ENCODE results near the gene CCDC81. TPM values are rescaled to one million over a fixed set of nuclear protein-coding genes. Genes with fewer than 3 reads are reported as not detected.
"Not testable (repeated sequence)": the region's sequence is repeated elsewhere in the genome, so short reads cannot be mapped to it uniquely, and the experiment has no call there.

CCDC81 gene
- total RNA-seq, 1 donor from 2014 or later, result 0.40 TPM

DNA sequence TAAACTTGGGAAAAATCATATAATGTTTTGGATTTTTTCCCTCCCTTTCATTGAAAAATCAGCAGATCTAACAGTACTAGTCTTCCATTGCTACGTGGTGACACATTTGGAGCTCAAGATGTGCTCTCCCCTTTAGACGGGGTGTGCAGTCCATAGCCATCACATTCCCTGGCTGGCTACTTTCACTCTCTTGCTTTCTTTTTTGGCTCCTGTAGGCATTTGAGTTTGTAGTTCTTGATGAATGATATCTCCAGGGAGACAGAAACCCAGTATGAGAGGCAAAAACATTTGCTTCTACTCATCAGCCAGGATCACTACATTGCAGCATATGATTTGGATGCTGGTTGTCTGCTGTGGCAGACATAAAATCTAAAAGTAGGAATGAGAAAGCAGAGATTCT is 12.1 kb downstream of the CCDC81 start:
- no peak for DNase-seq (ENCODE audit: low read depth in 2 of 2)

GRCh38 chr11:86388198-86388597 is 13.5 kb downstream of the CCDC81 start:
- peak; percentile 4 to 13 for DNase-seq (ENCODE audit: low read depth in 2 of 2)

GRCh38 chr11:86390487-86390886 is 15.8 kb downstream of the CCDC81 start:
- DNase-seq (ENCODE audit: low read depth in 2 of 2), result peak in 1 of 2 donors; percentile 74

- peak in 1 of 2 donors; percentile 46 for DNase-seq (ENCODE audit: low read depth in 2 of 2)
Observed at GRCh38 chr11:86395061-86395551, 20.4 kb downstream of the CCDC81 start.

DNA sequence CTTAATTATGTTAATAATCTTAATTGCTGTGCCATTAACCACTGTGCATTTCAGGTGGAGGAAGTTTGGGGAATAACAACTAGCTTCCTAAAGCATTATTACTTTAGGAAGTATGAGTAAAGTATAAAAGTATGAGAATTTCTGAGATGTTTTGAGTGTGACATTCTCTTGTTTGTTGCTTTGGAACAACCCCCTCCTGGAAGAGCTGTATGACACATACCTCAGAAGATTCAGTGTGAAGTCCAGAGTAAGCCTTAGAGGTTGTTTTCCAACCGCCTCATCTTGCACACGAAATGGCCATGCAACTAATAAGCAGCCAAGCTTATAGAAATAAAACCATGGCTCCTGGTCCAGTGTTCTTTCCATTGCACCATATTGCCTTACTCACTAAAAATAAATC is 21.7 kb downstream of the CCDC81 start:
- peak in 1 of 2 donors; percentile 75 for DNase-seq (ENCODE audit: low read depth in 2 of 2)

- no peak for DNase-seq (ENCODE audit: low read depth in 2 of 2)
Observed at GRCh38 chr11:86397351-86397750, 22.7 kb downstream of the CCDC81 start.

GRCh38 chr11:86398106-86398505 is 23.4 kb downstream of the CCDC81 start:
- DNase-seq (ENCODE audit: low read depth in 2 of 2), result no peak

DNA sequence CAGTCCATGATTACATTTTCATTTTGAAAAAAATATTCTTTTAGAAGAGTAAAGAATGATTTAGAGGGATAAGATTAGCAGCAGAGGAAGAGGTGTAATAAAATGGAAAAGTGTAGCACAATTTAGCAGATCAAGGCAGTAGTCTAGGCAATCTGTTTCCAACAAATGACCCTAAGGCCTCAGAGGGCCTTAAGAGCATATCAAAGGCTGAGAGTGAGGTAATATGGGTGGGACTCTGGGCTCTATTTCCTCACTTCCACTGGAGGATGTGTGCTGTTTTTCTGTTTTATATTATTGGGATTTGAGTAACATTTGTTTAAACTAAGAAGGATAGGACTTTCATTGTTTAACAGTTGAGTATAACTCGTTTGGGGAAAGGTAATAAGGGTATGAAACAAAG is 28.8 kb downstream of the CCDC81 start:
- DNase-seq (ENCODE audit: low read depth in 2 of 2), result no peak

GRCh38 chr11:86408845-86409244 is 34.2 kb downstream of the CCDC81 start:
- no peak for DNase-seq (ENCODE audit: low read depth in 2 of 2)

GRCh38 chr11:86414032-86414431 is 39.3 kb downstream of the CCDC81 start:
- no peak for DNase-seq (ENCODE audit: low read depth in 2 of 2)

GRCh38 chr11:86415026-86415425 is 40.3 kb downstream of the CCDC81 start:
- no peak for DNase-seq (ENCODE audit: low read depth in 2 of 2)

- DNase-seq (ENCODE audit: low read depth in 2 of 2), result no peak
Observed at GRCh38 chr11:86416494-86416893, 41.8 kb downstream of the CCDC81 start.

GRCh38 chr11:86416951-86417350 is 42.3 kb downstream of the CCDC81 start:
- DNase-seq (ENCODE audit: low read depth in 2 of 2), result not testable (repeated sequence)

DNA sequence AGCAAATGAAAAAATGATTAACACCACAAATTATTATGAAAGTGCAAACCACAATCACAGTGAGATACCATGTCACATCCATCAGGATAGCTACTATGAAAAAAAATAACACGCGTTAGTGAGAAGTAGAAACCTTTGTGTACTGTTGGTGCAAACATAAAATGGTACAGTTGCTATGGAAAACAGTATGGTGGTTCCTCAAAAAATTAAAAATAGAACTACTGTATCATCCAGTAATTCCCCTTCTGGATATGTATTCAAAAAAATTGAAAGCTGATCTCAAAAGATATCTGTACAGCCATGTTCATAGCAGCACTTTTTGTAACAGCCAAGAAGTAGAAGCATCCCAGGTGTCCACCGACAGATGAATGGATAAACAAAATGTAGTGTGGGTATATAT is 43.4 kb downstream of the CCDC81 start:
- DNase-seq (ENCODE audit: low read depth in 2 of 2), result no peak

GRCh38 chr11:86418513-86418912 is 43.8 kb downstream of the CCDC81 start:
- no peak for DNase-seq (ENCODE audit: low read depth in 2 of 2)

DNA sequence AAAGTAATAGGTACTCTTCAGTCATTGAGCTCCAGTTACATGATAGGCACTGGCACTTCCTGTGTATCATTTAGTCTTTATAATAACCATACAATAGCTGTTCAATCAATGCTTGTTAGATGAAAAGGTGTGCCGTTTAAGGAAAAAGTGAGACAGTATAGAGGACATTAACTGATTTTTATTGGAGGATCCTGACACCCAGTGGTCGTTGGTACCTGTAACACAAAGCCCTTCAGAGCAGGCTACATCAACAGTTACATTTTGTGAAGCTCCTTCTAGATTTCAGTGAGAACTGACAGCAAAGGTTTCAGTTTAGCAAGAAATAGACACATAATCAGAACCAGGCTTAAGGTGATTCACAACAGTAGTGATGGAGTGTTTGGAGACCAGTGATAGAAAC is 44.2 kb downstream of the CCDC81 start:
- peak; percentile 30 to 34 for DNase-seq (ENCODE audit: low read depth in 2 of 2)

- no peak for DNase-seq (ENCODE audit: low read depth in 2 of 2)
Observed at GRCh38 chr11:86421946-86422345, 47.3 kb downstream of the CCDC81 start.

GRCh38 chr11:86422371-86422770 is 47.7 kb downstream of the CCDC81 start:
- no peak for DNase-seq (ENCODE audit: low read depth in 2 of 2)

- DNase-seq (ENCODE audit: low read depth in 2 of 2), result not testable (repeated sequence)
Observed at GRCh38 chr11:86423488-86423887, 48.8 kb downstream of the CCDC81 start.

- no peak for DNase-seq (ENCODE audit: low read depth in 2 of 2)
Observed at GRCh38 chr11:86427441-86427840, 52.8 kb downstream of the CCDC81 start.

GRCh38 chr11:86431258-86431657 is 56.6 kb downstream of the CCDC81 start:
- DNase-seq (ENCODE audit: low read depth in 2 of 2), result no peak

DNA sequence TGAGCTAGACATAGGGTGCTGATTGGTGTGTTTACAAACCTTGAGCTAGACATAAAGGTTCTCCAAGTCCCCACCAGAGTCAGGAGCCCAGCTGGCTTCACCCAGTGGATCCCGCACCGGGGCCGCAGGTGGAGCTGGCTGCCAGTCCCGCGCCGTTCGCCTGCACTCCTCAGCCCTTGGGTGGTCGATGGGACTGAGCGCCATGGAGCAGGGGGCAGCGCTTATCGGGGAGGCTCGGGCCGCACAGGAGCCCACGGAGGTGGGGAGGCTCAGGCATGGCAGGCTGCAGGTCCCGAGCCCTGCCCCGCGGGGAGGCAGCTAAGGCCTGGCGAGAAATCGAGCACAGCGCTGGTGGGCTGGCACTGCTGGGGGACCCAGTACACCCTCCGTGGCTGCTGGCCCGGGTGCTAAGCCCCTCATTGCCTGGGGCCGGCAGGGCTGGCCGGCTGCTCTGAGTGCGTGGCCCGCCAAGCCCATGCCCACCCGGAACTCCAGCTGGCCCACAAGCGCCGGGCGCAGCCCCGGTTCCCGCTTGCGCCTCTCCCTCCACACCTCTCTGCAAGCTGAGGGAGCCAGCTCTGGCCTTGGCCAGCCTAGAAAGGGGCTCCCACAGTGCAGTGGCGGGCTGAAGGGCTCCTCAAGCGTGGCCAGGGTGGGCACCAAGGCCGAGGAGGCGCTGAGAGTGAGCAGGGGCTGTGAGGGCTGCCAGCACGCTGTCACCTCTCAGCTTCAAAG is 58.8 kb downstream of the CCDC81 start:
- DNase-seq (ENCODE audit: low read depth in 2 of 2), result not testable (repeated sequence)

- DNase-seq (ENCODE audit: low read depth in 2 of 2), result no peak
Observed at GRCh38 chr11:86435711-86436110, 61.0 kb downstream of the CCDC81 start.
